ENCODE measurements around the gene HOMEZ.

GRCh38 chr14:23286020-23286901, at the start of gene HOMEZ:
- TF ChIP-seq CTCF (IDR thresholded peaks at IDR 0.05) (peak in 2 of 3 experiments; percentile 33 to 44), POLR2A (IDR thresholded peaks at IDR 0.05) (peak; percentile 56)
